Hepatocyte (in vitro differentiated cells): ENCODE measurements around the gene SERPINB6. TPM values are rescaled to one million over a fixed set of nuclear protein-coding genes. Genes with fewer than 3 reads are reported as not detected.

ENCODE experiments used
- DNase-seq: peaks from one replicate; pipeline ENCODE4 v3.0.0-alpha.2; 2016; ENCODE audit warnings: low spot score
- H2AFZ ChIP-seq: fragments of 200-600 bp; sonication (generic); 2 replicates; pipeline ENCODE4 v1.6.0; 2016; ENCODE audit warnings: antibody characterized with exemption, mild to moderate bottlenecking
- H3K27ac ChIP-seq: fragments of 200-600 bp; sonication (generic); 2 replicates; pipeline ENCODE4 v1.5.1; 2016; ENCODE audit warnings: mild to moderate bottlenecking
- H3K27me3 ChIP-seq: fragments of 200-600 bp; sonication (generic); 2 replicates; pipeline ENCODE4 v1.6.1; 2016
- H3K36me3 ChIP-seq: fragments of 200-600 bp; sonication (generic); replicated peaks from 2 replicates; pipeline ENCODE4 v1.5.1; 2016; ENCODE audit warnings: low read depth; ENCODE audit not compliant: insufficient read depth
- H3K4me1 ChIP-seq: fragments of 200-600 bp; sonication (generic); 2 replicates; pipeline ENCODE4 v1.5.1; 2016; ENCODE audit warnings: mild to moderate bottlenecking, moderate library complexity; ENCODE audit not compliant: insufficient read depth
- H3K4me2 ChIP-seq: fragments of 200-600 bp; sonication (generic); 2 replicates; pipeline ENCODE4 v1.6.0; 2016
- H3K4me3 ChIP-seq: fragments of 200-600 bp; sonication (generic); 2 replicates; pipeline ENCODE4 v1.5.1; 2016; ENCODE audit warnings: mild to moderate bottlenecking
- H3K79me2 ChIP-seq: fragments of 200-600 bp; sonication (generic); 2 replicates; pipeline ENCODE4 v1.6.0; 2017; ENCODE audit warnings: mild to moderate bottlenecking
- H3K9me2 ChIP-seq: fragments of 200-600 bp; sonication (generic); replicated peaks from 2 replicates; pipeline ENCODE4 v1.6.0; 2017; ENCODE audit warnings: mild to moderate bottlenecking; ENCODE audit not compliant: insufficient read depth
- H3K9me3 ChIP-seq: fragments of 200-600 bp; sonication (generic); 2 replicates; pipeline ENCODE4 v1.5.1; 2016; ENCODE audit warnings: low read depth, mild to moderate bottlenecking
- H4K20me1 ChIP-seq: fragments of 200-600 bp; sonication (generic); 2 replicates; pipeline ENCODE4 v1.6.0; 2016; ENCODE audit warnings: mild to moderate bottlenecking; ENCODE audit not compliant: insufficient read depth, poor library complexity, severe bottlenecking
- CTCF ChIP-seq: fragments of 200-600 bp; sonication (generic); IDR thresholded peaks from 2 replicates; pipeline ENCODE4 v1.5.1; 2016; ENCODE audit warnings: antibody characterized with exemption, mild to moderate bottlenecking; ENCODE audit not compliant: poor library complexity
- EZH2 ChIP-seq: fragments of 200-600 bp; sonication (generic); IDR thresholded peaks from 2 replicates; pipeline ENCODE4 v1.6.1; 2016; ENCODE audit warnings: antibody characterized with exemption, mild to moderate bottlenecking, borderline replicate concordance
- EZH2phosphoT487 ChIP-seq: fragments of 200-600 bp; sonication (generic); IDR thresholded peaks from one replicate; pipeline ENCODE4 v1.6.1; 2018; ENCODE audit warnings: antibody characterized with exemption, mild to moderate bottlenecking, low read depth, moderate library complexity; ENCODE audit not compliant: unreplicated experiment, severe bottlenecking
- WGBS: methylation state at CpG from one replicate; pipeline ENCODE4 v1.1.6; 2016; ENCODE audit warnings: low lambda C conversion rate; ENCODE audit errors: missing lambda C conversion rate; 5-methylcytosine and 5-hydroxymethylcytosine counted together
- polyA plus RNA-seq: library from polyadenylated mRNA; unstranded; fragments of >200 nt; fragmentation: Nextera tagmentation; extraction: Ambion mirVana; gene quantifications from 2 replicates; pipeline ENCODE4 v1.2.1, GENCODE V29; 2016
- total RNA-seq: library from RNA; depleted of rRNA; stranded (reverse); fragments of >200 nt; gene quantifications from 2 replicates; pipeline ENCODE4 v1.2.3, GENCODE V29; 2014

Gene SERPINB6
- total and polyA plus RNA-seq, 2 experiments from 2014 or later = 87.9 to 109 TPM

- no peaks in the 10 kb centered on the region for H3K9me3 ChIP-seq
- WGBS = 83% methylated on average over 9 of the region's 9 CpGs
- TF ChIP-seq EZH2 = no peak
- TF ChIP-seq CTCF = no peak
- H3K36me3 ChIP-seq = no peaks in the 10 kb centered on the region
- H3K4me3 ChIP-seq = no peak overlapping the region
- H3K9me2 ChIP-seq = no peaks in the 10 kb centered on the region
- H4K20me1 ChIP-seq = no peaks in the 10 kb centered on the region
- no peak overlapping the region for H3K27ac ChIP-seq
- no peaks in the 10 kb centered on the region for H3K4me1 ChIP-seq
- no peak overlapping the region for H3K4me2 ChIP-seq
- no peak overlapping the region for H2AFZ ChIP-seq
- no peaks in the 10 kb centered on the region for H3K79me2 ChIP-seq
- no peaks in the 10 kb centered on the region for H3K27me3 ChIP-seq
- no peak for DNase-seq
These were observed 32.7 kb downstream of the SERPINB6 start for GRCh38 chr6:2938632-2939083.

GRCh38 chr6:2938004-2938631 is 33.2 kb downstream of the SERPINB6 start:
- H3K36me3 ChIP-seq = no peaks in the 10 kb centered on the region
- no peak for DNase-seq
- no peak for TF ChIP-seq CTCF
- TF ChIP-seq EZH2 = no peak
- TF ChIP-seq EZH2phosphoT487 = no peak
- H3K4me1 ChIP-seq = no peaks in the 10 kb centered on the region
- H3K9me2 ChIP-seq = no peaks in the 10 kb centered on the region
- no peak overlapping the region for H3K4me3 ChIP-seq
- H3K27me3 ChIP-seq = no peaks in the 10 kb centered on the region
- 89% methylated on average over 16 of the region's 16 CpGs for WGBS
- no peaks in the 10 kb centered on the region for H3K9me3 ChIP-seq
- H3K79me2 ChIP-seq = no peaks in the 10 kb centered on the region
- no peak overlapping the region for H3K27ac ChIP-seq
- no peak overlapping the region for H3K4me2 ChIP-seq
- H2AFZ ChIP-seq = no peak overlapping the region
- no peaks in the 10 kb centered on the region for H4K20me1 ChIP-seq

- Histone ChIP-seq H3K9me2 (no peaks in the 10 kb centered on the region), H3K79me2 (no peaks in the 10 kb centered on the region), H3K4me3 (no peak overlapping the region), H3K4me2 (no peak overlapping the region), H2AFZ (no peak overlapping the region), H4K20me1 (no peaks in the 10 kb centered on the region), H3K9me3 (no peaks in the 10 kb centered on the region), H3K27ac (no peak overlapping the region), H3K4me1 (no peaks in the 10 kb centered on the region), H3K27me3 (no peaks in the 10 kb centered on the region), H3K36me3 (no peaks in the 10 kb centered on the region)
- no peak for DNase-seq
- 97% methylated on average over 3 of the region's 3 CpGs for WGBS
- no peak for TF ChIP-seq EZH2
- TF ChIP-seq CTCF = no peak
- TF ChIP-seq EZH2phosphoT487 = no peak
These were observed 33.8 kb downstream of the SERPINB6 start for GRCh38 chr6:2937627-2938003.
